Activated CD4-positive, CD25-positive, alpha-beta regulatory T cell treated with anti-CD3 and anti-CD28 coated beads, Interleukin-2, amount 50 U/mL, for 24 hours (primary cell): ENCODE measurements around the gene PHLPP2.
"Not testable (repeated sequence)": the region's sequence is repeated elsewhere in the genome, so short reads cannot be mapped to it uniquely, and the experiment has no call there.

Experiments used
- ATAC-seq, 2 donors: fragments of 150-1000 bp; cut with Tn5 transposase; one replicate each; pipeline ENCODE4 v1.10.0; 2021; ENCODE audit warnings: mild to moderate bottlenecking in 1 of 2, moderate library complexity in 1 of 2

The PHLPP2 gene

GRCh38 chr16:71618429-71618828, 106.1 kb downstream of the PHLPP2 start:
- ATAC-seq, result no peak

- ATAC-seq, result not testable (repeated sequence)
Measured at GRCh38 chr16:71614956-71615355, 109.5 kb downstream of the PHLPP2 start.

- peak; percentile 55 to 62 for ATAC-seq
Measured at GRCh38 chr16:71610936-71611871, 113.3 kb downstream of the PHLPP2 start.

- no peak for ATAC-seq
Measured at GRCh38 chr16:71610447-71610846, 114.1 kb downstream of the PHLPP2 start.

- no peak for ATAC-seq
Measured at GRCh38 chr16:71609066-71609465, 115.4 kb downstream of the PHLPP2 start.

GRCh38 chr16:71600822-71601221, 123.7 kb downstream of the PHLPP2 start:
- ATAC-seq, result no peak

GRCh38 chr16:71598426-71598825, 126.1 kb downstream of the PHLPP2 start:
- not testable (repeated sequence) for ATAC-seq

- ATAC-seq, result not testable (repeated sequence)
Measured at GRCh38 chr16:71595340-71595826, 129.1 kb downstream of the PHLPP2 start.
